ENCODE results near the gene HDAC4.

DNA sequence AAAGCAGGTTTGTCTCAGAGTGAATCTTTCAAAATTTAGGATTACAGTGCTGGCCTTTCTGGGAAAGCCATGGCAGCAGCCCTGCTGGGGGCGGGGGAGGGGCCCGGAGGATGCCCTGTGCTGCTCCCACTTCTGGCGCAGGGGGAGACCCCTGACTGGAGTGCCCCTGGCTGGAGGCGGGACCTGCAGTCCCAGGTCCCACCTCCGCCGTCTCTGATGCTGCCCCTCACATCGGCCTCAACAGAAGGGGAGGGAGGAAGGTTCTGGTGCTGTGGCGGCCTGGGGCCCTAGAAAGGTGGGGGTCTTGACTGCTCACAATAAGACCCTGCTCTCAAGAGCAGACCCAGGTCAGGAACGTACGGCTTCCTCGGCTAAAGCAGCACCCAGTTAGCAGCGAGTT lies 336.6 kb downstream of the HDAC4 start:
- TF ChIP-seq, protein P1, sequence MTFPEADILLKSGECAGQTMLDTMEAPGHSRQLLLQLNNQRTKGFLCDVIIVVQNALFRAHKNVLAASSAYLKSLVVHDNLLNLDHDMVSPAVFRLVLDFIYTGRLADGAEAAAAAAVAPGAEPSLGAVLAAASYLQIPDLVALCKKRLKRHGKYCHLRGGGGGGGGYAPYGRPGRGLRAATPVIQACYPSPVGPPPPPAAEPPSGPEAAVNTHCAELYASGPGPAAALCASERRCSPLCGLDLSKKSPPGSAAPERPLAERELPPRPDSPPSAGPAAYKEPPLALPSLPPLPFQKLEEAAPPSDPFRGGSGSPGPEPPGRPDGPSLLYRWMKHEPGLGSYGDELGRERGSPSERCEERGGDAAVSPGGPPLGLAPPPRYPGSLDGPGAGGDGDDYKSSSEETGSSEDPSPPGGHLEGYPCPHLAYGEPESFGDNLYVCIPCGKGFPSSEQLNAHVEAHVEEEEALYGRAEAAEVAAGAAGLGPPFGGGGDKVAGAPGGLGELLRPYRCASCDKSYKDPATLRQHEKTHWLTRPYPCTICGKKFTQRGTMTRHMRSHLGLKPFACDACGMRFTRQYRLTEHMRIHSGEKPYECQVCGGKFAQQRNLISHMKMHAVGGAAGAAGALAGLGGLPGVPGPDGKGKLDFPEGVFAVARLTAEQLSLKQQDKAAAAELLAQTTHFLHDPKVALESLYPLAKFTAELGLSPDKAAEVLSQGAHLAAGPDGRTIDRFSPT (tag by site-specific recombination; IDR thresholded peaks at IDR 0.05): no peak
- TF ChIP-seq, protein P2, sequence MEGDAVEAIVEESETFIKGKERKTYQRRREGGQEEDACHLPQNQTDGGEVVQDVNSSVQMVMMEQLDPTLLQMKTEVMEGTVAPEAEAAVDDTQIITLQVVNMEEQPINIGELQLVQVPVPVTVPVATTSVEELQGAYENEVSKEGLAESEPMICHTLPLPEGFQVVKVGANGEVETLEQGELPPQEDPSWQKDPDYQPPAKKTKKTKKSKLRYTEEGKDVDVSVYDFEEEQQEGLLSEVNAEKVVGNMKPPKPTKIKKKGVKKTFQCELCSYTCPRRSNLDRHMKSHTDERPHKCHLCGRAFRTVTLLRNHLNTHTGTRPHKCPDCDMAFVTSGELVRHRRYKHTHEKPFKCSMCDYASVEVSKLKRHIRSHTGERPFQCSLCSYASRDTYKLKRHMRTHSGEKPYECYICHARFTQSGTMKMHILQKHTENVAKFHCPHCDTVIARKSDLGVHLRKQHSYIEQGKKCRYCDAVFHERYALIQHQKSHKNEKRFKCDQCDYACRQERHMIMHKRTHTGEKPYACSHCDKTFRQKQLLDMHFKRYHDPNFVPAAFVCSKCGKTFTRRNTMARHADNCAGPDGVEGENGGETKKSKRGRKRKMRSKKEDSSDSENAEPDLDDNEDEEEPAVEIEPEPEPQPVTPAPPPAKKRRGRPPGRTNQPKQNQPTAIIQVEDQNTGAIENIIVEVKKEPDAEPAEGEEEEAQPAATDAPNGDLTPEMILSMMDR (tag by site-specific recombination; IDR thresholded peaks at IDR 0.05): no peak
- no peak for TF ChIP-seq ZBTB7A (tag by site-specific recombination; IDR thresholded peaks at IDR 0.05; ENCODE audit: low read depth)
- TF ChIP-seq GLI4 (tag by site-specific recombination; IDR thresholded peaks at IDR 0.05): no peak
- TF ChIP-seq MYNN (tag by site-specific recombination; IDR thresholded peaks at IDR 0.05; ENCODE audit: borderline replicate concordance): no peak
- TF ChIP-seq, protein P3, sequence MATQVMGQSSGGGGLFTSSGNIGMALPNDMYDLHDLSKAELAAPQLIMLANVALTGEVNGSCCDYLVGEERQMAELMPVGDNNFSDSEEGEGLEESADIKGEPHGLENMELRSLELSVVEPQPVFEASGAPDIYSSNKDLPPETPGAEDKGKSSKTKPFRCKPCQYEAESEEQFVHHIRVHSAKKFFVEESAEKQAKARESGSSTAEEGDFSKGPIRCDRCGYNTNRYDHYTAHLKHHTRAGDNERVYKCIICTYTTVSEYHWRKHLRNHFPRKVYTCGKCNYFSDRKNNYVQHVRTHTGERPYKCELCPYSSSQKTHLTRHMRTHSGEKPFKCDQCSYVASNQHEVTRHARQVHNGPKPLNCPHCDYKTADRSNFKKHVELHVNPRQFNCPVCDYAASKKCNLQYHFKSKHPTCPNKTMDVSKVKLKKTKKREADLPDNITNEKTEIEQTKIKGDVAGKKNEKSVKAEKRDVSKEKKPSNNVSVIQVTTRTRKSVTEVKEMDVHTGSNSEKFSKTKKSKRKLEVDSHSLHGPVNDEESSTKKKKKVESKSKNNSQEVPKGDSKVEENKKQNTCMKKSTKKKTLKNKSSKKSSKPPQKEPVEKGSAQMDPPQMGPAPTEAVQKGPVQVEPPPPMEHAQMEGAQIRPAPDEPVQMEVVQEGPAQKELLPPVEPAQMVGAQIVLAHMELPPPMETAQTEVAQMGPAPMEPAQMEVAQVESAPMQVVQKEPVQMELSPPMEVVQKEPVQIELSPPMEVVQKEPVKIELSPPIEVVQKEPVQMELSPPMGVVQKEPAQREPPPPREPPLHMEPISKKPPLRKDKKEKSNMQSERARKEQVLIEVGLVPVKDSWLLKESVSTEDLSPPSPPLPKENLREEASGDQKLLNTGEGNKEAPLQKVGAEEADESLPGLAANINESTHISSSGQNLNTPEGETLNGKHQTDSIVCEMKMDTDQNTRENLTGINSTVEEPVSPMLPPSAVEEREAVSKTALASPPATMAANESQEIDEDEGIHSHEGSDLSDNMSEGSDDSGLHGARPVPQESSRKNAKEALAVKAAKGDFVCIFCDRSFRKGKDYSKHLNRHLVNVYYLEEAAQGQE (tag by site-specific recombination; IDR thresholded peaks at IDR 0.05): no peak
- TF ChIP-seq, protein P4, sequence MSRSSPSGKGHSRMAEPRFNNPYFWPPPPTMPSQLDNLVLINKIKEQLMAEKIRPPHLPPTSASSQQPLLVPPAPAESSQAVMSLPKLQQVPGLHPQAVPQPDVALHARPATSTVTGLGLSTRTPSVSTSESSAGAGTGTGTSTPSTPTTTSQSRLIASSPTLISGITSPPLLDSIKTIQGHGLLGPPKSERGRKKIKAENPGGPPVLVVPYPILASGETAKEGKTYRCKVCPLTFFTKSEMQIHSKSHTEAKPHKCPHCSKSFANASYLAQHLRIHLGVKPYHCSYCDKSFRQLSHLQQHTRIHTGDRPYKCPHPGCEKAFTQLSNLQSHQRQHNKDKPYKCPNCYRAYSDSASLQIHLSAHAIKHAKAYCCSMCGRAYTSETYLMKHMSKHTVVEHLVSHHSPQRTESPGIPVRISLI (tag by site-specific recombination; IDR thresholded peaks at IDR 0.05): no peak
- no peak for TF ChIP-seq ZNF121 (tag by site-specific recombination; IDR thresholded peaks at IDR 0.05)
- TF ChIP-seq ZNF660 (tag by site-specific recombination; IDR thresholded peaks at IDR 0.05): no peak
